Measurements from ENCODE around the gene ACTR3C. TPM values are rescaled to one million over a fixed set of nuclear protein-coding genes. Genes with fewer than 3 reads are reported as not detected.

ACTR3C gene
- total and polyA plus RNA-seq, 2 of the 13 experiments (the other 11 are each of a cell fraction or from before 2014, with no cell fraction given), result 3.8 to 7.5 TPM

GRCh38 chr7:150313870-150314269, 9.5 kb downstream of the ACTR3C start:
- Histone ChIP-seq H3K4me1 (ENCODE audit: insufficient read depth, low read length) (peaks cover 37% of the 10 kb centered on the region), H2AFZ (ENCODE audit: low read length) (no peak overlapping the region), H3K9ac (ENCODE audit: insufficient read depth, low read depth, low read length) (no peak overlapping the region), H3K79me2 (ENCODE audit: insufficient read depth, low read length) (no peaks in the 10 kb centered on the region), H3K4me2 (ENCODE audit: low read depth, low read length) (no peak overlapping the region), H3K27ac (ENCODE audit: extremely low read length, insufficient read depth, low read length) (no peak overlapping the region), H3K4me3 (replicated peaks in 1 of 3; ENCODE audit: insufficient read depth in 1 of 3, low read depth in 2 of 3, low read length in 3 of 3) (no peak overlapping the region), H4K20me1 (ENCODE audit: insufficient read depth, low read length) (no peaks in the 10 kb centered on the region), H3K27me3 (ENCODE audit: control insufficient read depth in 1 of 2, insufficient read depth in 2 of 2, low read length in 2 of 2) (no peaks in the 10 kb centered on the region), H3K9me3 (ENCODE audit: low read length) (no peaks in the 10 kb centered on the region), H3K36me3 (replicated peaks in 1 of 2; ENCODE audit: control insufficient read depth in 1 of 2, insufficient read depth in 2 of 2, low read length in 2 of 2) (no peaks in the 10 kb centered on the region)
- in situ Hi-C loops (cut with HindIII; ENCODE audit: extremely low pct_ligation_motif_present, low pct_unique_long_range_greater_than_20kb) (no loop called here), intact Hi-C loops (cut with micrococcal nuclease; ENCODE audit: unreplicated experiment) (no loop called here)
- no TSS peak for BruUV-seq (replicated peaks)
- 96% methylated on average over 4 of the region's 6 CpGs for WGBS (ENCODE audit: low lambda C conversion rate)
- ATAC-seq (no peak; the same call in 2 of the 3 replicates), FAIRE-seq (no peak), DNase-seq (ENCODE audit: low spot score) (no peak)
- ChIA-PET CTCF (ENCODE audit: low intra/inter-chr PET ratio, low total read pairs) (no interaction called here), POLR2A (interaction anchor here (0.8 to 2.3 kb wide), 2 partner anchors 9 to 29 kb away, joined by 3 to 13 read pairs; partner anchors contain the start of genes ACTR3C and LRRC61)
- no peak for TF ChIP-seq FOXC1 (CRISPR knock-in tag; IDR thresholded peaks at IDR 0.05; ENCODE audit: borderline replicate concordance)
- TF ChIP-seq TEAD2 (CRISPR knock-in tag; IDR thresholded peaks at IDR 0.05), result no peak
- TF ChIP-seq ZNF33B (CRISPR knock-in tag; IDR thresholded peaks at IDR 0.05), result no peak
- no peak for TF ChIP-seq FOXK1 (CRISPR knock-in tag; IDR thresholded peaks at IDR 0.05; ENCODE audit: borderline replicate concordance, low read depth)
- no peak for TF ChIP-seq THRA (CRISPR knock-in tag; IDR thresholded peaks at IDR 0.05; ENCODE audit: borderline replicate concordance)
- TF ChIP-seq CREB1 (IDR thresholded peaks at IDR 0.05), result no peak
- no peak for TF ChIP-seq CREB1 (CRISPR knock-in tag; IDR thresholded peaks at IDR 0.05)
- no peak for TF ChIP-seq MAF1 (CRISPR knock-in tag; IDR thresholded peaks at IDR 0.05; ENCODE audit: borderline replicate concordance)
- no peak for TF ChIP-seq NKX3-1 (CRISPR knock-in tag; IDR thresholded peaks at IDR 0.05)
- TF ChIP-seq PRPF4 (IDR thresholded peaks at IDR 0.05; ENCODE audit: low read depth, low read length, poor library complexity, severe bottlenecking), result no peak
- TF ChIP-seq IKZF4 (CRISPR knock-in tag; IDR thresholded peaks at IDR 0.05; ENCODE audit: borderline replicate concordance, low read depth, not compliant biosample characterization), result no peak
- no peak for TF ChIP-seq YEATS4 (CRISPR knock-in tag; IDR thresholded peaks at IDR 0.05; ENCODE audit: borderline replicate concordance)
- TF ChIP-seq FOXO1 (CRISPR knock-in tag; IDR thresholded peaks at IDR 0.05), result no peak
- TF ChIP-seq ZFP36 (IDR thresholded peaks at IDR 0.05; ENCODE audit: borderline replicate concordance, low read depth, low read length, partially characterized antibody), result no peak
- TF ChIP-seq E2F1 (CRISPR knock-in tag; IDR thresholded peaks at IDR 0.05), result no peak
- no peak for TF ChIP-seq ZSCAN31 (CRISPR knock-in tag; IDR thresholded peaks at IDR 0.05; ENCODE audit: low read depth)
- no peak for TF ChIP-seq AGO1 (IDR thresholded peaks at IDR 0.05; ENCODE audit: low read depth, low read length, poor library complexity, severe bottlenecking)
- TF ChIP-seq HMGXB3 (CRISPR knock-in tag; IDR thresholded peaks at IDR 0.05; ENCODE audit: borderline replicate concordance), result no peak
- no peak for TF ChIP-seq ZMYM4 (CRISPR knock-in tag; IDR thresholded peaks at IDR 0.05)

All from HepG2 (cell line).